IPS-15b (cell line): ENCODE measurements around the gene PNMA8A.

Source experiments
- H3K27me3 ChIP-seq: one replicate; pipeline ENCODE4 v1.6.1; 2013; ENCODE audit warnings: low read length; ENCODE audit not compliant: control insufficient read depth, insufficient read depth
- H3K36me3 ChIP-seq: one replicate; pipeline ENCODE4 v1.6.1; 2013; ENCODE audit warnings: low read length; ENCODE audit not compliant: control insufficient read depth, insufficient read depth
- H3K4me1 ChIP-seq: one replicate; pipeline ENCODE4 v1.6.1; 2013; ENCODE audit warnings: mild to moderate bottlenecking, low read length; ENCODE audit not compliant: control insufficient read depth, insufficient read depth
- H3K4me3 ChIP-seq: one replicate; pipeline ENCODE4 v1.5.1; 2013; ENCODE audit warnings: low read depth, low read length
- H3K9ac ChIP-seq: one replicate; pipeline ENCODE4 v1.6.1; 2013; ENCODE audit warnings: low read depth, mild to moderate bottlenecking, low read length
- H3K9me3 ChIP-seq: one replicate; pipeline ENCODE4 v1.6.1; 2013; ENCODE audit warnings: mild to moderate bottlenecking, low read length; ENCODE audit not compliant: control insufficient read depth, insufficient read depth

Gene PNMA8A

GRCh38 chr19:46475986-46476385 is 4.6 kb upstream of the PNMA8A start:
- H3K27me3 ChIP-seq, result peaks cover 5% of the 10 kb centered on the region
- H3K9me3 ChIP-seq, result no peaks in the 10 kb centered on the region
- peaks cover 3% of the 10 kb centered on the region for H3K4me1 ChIP-seq
- H3K36me3 ChIP-seq, result no peaks in the 10 kb centered on the region
- no peak overlapping the region for H3K4me3 ChIP-seq
- no peak overlapping the region for H3K9ac ChIP-seq

GRCh38 chr19:46474211-46474610 is 2.8 kb upstream of the PNMA8A start:
- Histone ChIP-seq H3K9me3 (no peaks in the 10 kb centered on the region), H3K36me3 (no peaks in the 10 kb centered on the region), H3K4me3 (no peak overlapping the region), H3K4me1 (peaks cover 3% of the 10 kb centered on the region), H3K9ac (no peak overlapping the region), H3K27me3 (peaks cover 5% of the 10 kb centered on the region)

DNA sequence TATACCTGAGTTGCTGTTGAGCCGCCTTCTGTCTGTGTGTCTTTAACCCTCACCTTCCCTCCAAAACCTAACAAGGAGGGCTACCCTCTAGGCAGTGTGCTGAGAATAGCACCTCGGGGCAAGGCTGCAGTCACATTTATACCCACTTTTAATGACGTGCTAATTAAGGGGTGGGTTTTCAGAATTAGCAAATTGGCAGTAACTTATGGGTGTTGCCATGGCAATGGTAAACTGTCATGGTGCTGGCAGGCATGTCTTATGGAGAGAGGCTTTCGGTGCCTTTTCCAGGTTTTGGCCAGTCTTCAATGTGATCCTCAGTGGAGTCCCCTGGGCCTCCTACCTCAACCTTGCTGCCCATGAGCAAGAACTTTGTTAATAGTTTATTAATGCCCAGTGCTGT is 1.2 kb upstream of the PNMA8A start:
- H3K9ac ChIP-seq, result no peak overlapping the region
- no peaks in the 10 kb centered on the region for H3K9me3 ChIP-seq
- H3K36me3 ChIP-seq, result peaks cover 7% of the 10 kb centered on the region
- no peak overlapping the region for H3K4me3 ChIP-seq
- peaks cover 3% of the 10 kb centered on the region for H3K4me1 ChIP-seq
- H3K27me3 ChIP-seq, result peaks cover 5% of the 10 kb centered on the region

GRCh38 chr19:46471811-46472543 is 614 bp upstream of the PNMA8A start:
- no peaks in the 10 kb centered on the region for H3K9me3 ChIP-seq
- H3K9ac ChIP-seq, result no peak overlapping the region
- H3K27me3 ChIP-seq, result peaks cover 5% of the 10 kb centered on the region
- H3K36me3 ChIP-seq, result peaks cover 9% of the 10 kb centered on the region
- peak overlapping the region; percentile 78 for H3K4me3 ChIP-seq
- peaks cover 3% of the 10 kb centered on the region for H3K4me1 ChIP-seq

DNA sequence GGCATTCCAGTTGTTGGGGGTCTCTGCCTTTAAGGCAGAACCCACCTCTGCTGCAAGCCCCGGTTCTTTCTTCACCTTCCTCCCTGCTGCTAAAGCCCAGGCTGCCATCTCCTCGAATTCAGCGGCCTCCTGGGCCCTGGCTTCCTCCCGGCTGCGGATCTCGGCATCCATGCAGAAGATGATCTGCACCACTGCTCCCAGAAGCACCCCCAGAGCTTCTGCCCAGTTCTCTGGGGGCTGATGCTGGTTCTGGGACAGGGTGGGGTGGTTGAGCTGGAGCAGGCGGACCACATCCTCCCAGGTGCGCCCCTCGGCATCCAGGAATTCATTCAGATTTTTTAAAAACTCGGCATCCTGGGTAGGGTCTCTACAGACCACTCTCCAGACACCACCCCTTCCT is 987 bp downstream of the PNMA8A start:
- peak overlapping the region; percentile 78 for H3K4me3 ChIP-seq

DNA sequence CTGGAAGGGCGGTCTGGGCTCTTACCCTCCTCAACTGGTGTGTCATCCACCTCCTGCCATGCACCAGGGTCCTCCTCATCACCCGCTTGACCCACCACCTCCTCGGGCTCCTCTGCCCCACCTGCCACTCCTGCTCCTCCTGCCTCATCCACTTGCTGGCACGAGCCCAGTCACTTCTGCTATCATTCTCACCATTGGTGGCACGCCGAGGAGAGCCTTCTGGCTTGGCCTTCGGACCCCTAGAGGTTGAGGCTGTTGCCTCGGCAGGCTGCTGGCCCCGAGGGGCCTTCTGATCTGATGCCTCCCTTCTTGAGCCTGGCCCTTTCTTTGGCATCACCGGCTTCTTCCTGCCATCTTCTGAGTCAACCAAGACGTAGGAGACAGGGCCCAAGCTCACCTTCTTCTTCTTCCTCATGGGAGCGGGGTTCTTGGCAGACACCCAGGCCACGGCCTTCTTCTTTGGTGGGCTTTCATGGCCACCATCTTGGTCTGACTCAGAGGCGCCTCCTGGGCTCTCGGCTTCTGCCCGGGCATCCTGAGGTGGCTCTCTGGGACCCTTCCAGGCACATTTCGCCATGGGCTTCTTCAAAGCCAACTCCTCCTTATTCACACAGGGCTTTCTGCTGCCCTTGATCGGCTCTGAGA is 1.7 kb downstream of the PNMA8A start:
- peaks cover 5% of the 10 kb centered on the region for H3K27me3 ChIP-seq
- H3K9me3 ChIP-seq, result no peaks in the 10 kb centered on the region
- H3K9ac ChIP-seq, result no peak overlapping the region
- peaks cover 3% of the 10 kb centered on the region for H3K4me1 ChIP-seq
- H3K4me3 ChIP-seq, result no peak overlapping the region
- H3K36me3 ChIP-seq, result peaks cover 9% of the 10 kb centered on the region

More for the DNA sequence above, 987 bp downstream of the PNMA8A start:
- H3K36me3 ChIP-seq, result peaks cover 9% of the 10 kb centered on the region
- H3K9ac ChIP-seq, result peak overlapping the region; percentile 41
- no peaks in the 10 kb centered on the region for H3K9me3 ChIP-seq
- H3K27me3 ChIP-seq, result peaks cover 5% of the 10 kb centered on the region
- H3K4me1 ChIP-seq, result peaks cover 3% of the 10 kb centered on the region

- Histone ChIP-seq H3K27me3 (no peaks in the 10 kb centered on the region), H3K36me3 (peaks cover 9% of the 10 kb centered on the region), H3K9me3 (no peaks in the 10 kb centered on the region), H3K4me3 (no peak overlapping the region), H3K9ac (no peak overlapping the region), H3K4me1 (peaks cover under 1% of the 10 kb centered on the region)
These were observed 4.7 kb downstream of the PNMA8A start for GRCh38 chr19:46466536-46467196.

DNA sequence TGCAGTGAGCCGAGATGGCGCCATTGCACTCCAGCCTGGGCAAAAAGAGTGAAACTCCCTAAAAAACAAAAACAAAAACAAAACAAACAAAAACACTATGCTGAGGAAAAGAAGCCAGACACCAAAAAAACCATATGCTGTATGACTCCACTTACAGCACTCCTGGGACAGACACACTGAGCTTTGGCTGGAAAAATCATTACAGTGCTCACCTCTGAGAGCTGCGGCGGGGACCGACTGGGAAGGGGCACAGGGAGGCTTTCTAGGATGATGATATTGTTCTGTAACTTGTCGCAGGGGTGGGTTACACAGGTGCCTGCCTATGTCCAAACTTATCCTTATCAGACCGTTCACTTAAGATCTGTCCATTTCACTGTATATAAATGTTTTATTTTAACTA is 7.8 kb downstream of the PNMA8A start:
- Histone ChIP-seq H3K36me3 (peaks cover 9% of the 10 kb centered on the region), H3K4me1 (no peaks in the 10 kb centered on the region), H3K9ac (no peak overlapping the region), H3K4me3 (no peak overlapping the region), H3K9me3 (no peaks in the 10 kb centered on the region), H3K27me3 (no peaks in the 10 kb centered on the region)

GRCh38 chr19:46461537-46461936 is 9.8 kb downstream of the PNMA8A start:
- H3K36me3 ChIP-seq, result no peaks in the 10 kb centered on the region
- H3K27me3 ChIP-seq, result no peaks in the 10 kb centered on the region
- no peaks in the 10 kb centered on the region for H3K4me1 ChIP-seq
- H3K9ac ChIP-seq, result no peak overlapping the region
- no peak overlapping the region for H3K4me3 ChIP-seq
- no peaks in the 10 kb centered on the region for H3K9me3 ChIP-seq

DNA sequence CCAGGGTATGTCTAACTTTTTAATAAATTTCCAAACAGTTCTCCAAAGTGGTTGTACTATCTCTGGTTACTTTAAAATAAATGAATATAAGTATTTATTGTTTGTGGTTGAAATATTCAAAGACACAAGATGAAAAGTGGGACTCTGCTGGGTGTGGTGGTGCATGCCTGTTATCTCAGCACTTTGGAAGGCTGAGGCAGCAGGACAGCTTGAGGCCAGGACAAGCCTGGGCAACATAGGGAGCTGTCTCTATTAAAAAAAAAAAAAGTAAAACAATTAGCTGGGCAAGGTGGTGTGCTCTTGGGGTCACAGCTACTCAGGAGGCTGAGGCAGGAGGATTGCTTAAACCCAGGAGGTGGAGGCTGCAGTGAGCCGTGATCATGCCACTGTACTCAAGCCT is 10.4 kb downstream of the PNMA8A start:
- no peaks in the 10 kb centered on the region for H3K4me1 ChIP-seq

GRCh38 chr19:46460055-46460454 is 11.3 kb downstream of the PNMA8A start:
- Histone ChIP-seq H3K9me3 (no peaks in the 10 kb centered on the region), H3K9ac (no peak overlapping the region), H3K4me1 (no peaks in the 10 kb centered on the region), H3K4me3 (no peak overlapping the region), H3K27me3 (no peaks in the 10 kb centered on the region), H3K36me3 (no peaks in the 10 kb centered on the region)

More for the DNA sequence above, 10.4 kb downstream of the PNMA8A start:
- Histone ChIP-seq H3K27me3 (no peaks in the 10 kb centered on the region), H3K9me3 (no peaks in the 10 kb centered on the region), H3K4me3 (no peak overlapping the region), H3K9ac (no peak overlapping the region), H3K36me3 (no peaks in the 10 kb centered on the region)

GRCh38 chr19:46456930-46457329 is 14.4 kb downstream of the PNMA8A start:
- no peak overlapping the region for H3K4me3 ChIP-seq
- H3K4me1 ChIP-seq, result no peaks in the 10 kb centered on the region
- no peaks in the 10 kb centered on the region for H3K9me3 ChIP-seq
- H3K9ac ChIP-seq, result no peak overlapping the region
- H3K36me3 ChIP-seq, result no peaks in the 10 kb centered on the region
- H3K27me3 ChIP-seq, result no peaks in the 10 kb centered on the region
